HepG2 (cell line): Measurements from ENCODE around the gene SIMC1. TPM values are rescaled to one million over a fixed set of nuclear protein-coding genes. Genes with fewer than 3 reads are reported as not detected.

Experiments
- ARID5B ChIP-seq: IDR thresholded peaks from 2 replicates; pipeline ENCODE4 v1.4.0; 2020; ENCODE audit warnings: mild to moderate bottlenecking, missing genetic modification reagents
- CREBL2 ChIP-seq: sonication (generic); formaldehyde crosslinking; IDR thresholded peaks from 2 replicates; pipeline ENCODE4 v1.8.1; 2023; ENCODE audit warnings: missing genetic modification reagents, mild to moderate bottlenecking, borderline replicate concordance
- GZF1 ChIP-seq: sonication (generic); formaldehyde crosslinking; IDR thresholded peaks from 2 replicates; pipeline ENCODE4 v1.5.1; 2020; ENCODE audit warnings: mild to moderate bottlenecking, missing genetic modification reagents
- HOMEZ ChIP-seq: IDR thresholded peaks from 2 replicates; pipeline ENCODE4 v1.6.1; 2016; ENCODE audit warnings: low read depth
- KDM5A ChIP-seq: fragments of 200-600 bp; sonication (generic); IDR thresholded peaks from 2 replicates; pipeline ENCODE4 v1.7.0; 2018; ENCODE audit warnings: antibody characterized with exemption, mild to moderate bottlenecking, low read length, borderline replicate concordance
- KLF12 ChIP-seq: sonication (generic); formaldehyde crosslinking; IDR thresholded peaks from 2 replicates; pipeline ENCODE4 v1.4.0; 2020; ENCODE audit warnings: missing genetic modification reagents, borderline replicate concordance
- MAFK ChIP-seq, 2 experiments: IDR thresholded peaks in 1 of 2; conservative IDR thresholded peaks in 1 of 2; 2 replicates each; pipeline ENCODE4 v1.6.1; 2011; ENCODE audit warnings: improper control_type of control experiment in 2 of 2, low read length in 2 of 2
- MATR3 ChIP-seq: sonication (generic); formaldehyde crosslinking; IDR thresholded peaks from 2 replicates; pipeline ENCODE4 v1.4.0; 2020; ENCODE audit warnings: missing genetic modification reagents
- MED13 ChIP-seq: sonication (generic); formaldehyde crosslinking; IDR thresholded peaks from 2 replicates; pipeline ENCODE4 v1.5.0; 2020; ENCODE audit warnings: missing genetic modification reagents
- THYN1 ChIP-seq: sonication (generic); formaldehyde crosslinking; IDR thresholded peaks from 2 replicates; pipeline ENCODE4 v1.8.1; 2023; ENCODE audit warnings: low read depth, mild to moderate bottlenecking, moderate library complexity, missing genetic modification reagents, borderline replicate concordance
- ZFX ChIP-seq: sonication (generic); formaldehyde crosslinking; IDR thresholded peaks from 2 replicates; pipeline ENCODE4 v1.4.0; 2020; ENCODE audit warnings: mild to moderate bottlenecking, low read depth, missing genetic modification reagents, moderate library complexity
- ZNF335 ChIP-seq: sonication (generic); formaldehyde crosslinking; IDR thresholded peaks from 2 replicates; pipeline ENCODE4 v1.4.0; 2020; ENCODE audit warnings: missing genetic modification reagents
- ZNF414 ChIP-seq: sonication (generic); formaldehyde crosslinking; IDR thresholded peaks from 2 replicates; pipeline ENCODE4 v1.5.0; 2020; ENCODE audit warnings: missing genetic modification reagents
- ZNF598 ChIP-seq: sonication (generic); formaldehyde crosslinking; IDR thresholded peaks from 2 replicates; pipeline ENCODE4 v1.5.1; 2020; ENCODE audit warnings: mild to moderate bottlenecking, missing genetic modification reagents, borderline replicate concordance
- polyA plus RNA-seq, 8 experiments: library from polyadenylated mRNA; depleted of rRNA in 3 of 8; stranded (reverse) in 7 of 8; unstranded in 1 of 8; fragments of >200 nt; fragmentation: Illumina TruSeq in 4 of 8; extraction: Trizol in 4 of 8; gene quantifications; 2 replicates each; pipeline versions ENCODE4 v1.2.1 to v1.2.3, GENCODE V29; 2011 to 2016; ENCODE audit warnings: low read depth in 4 of 8, missing spikeins in 1 of 8, mixed read lengths in 1 of 8; ENCODE audit not compliant: insufficient read depth in 1 of 8
- total RNA-seq, 5 experiments: library from RNA; depleted of rRNA; stranded (reverse); fragments of >200 nt; fragmentation: Illumina TruSeq; extraction: Trizol; gene quantifications; 2 replicates each; pipeline ENCODE4 v1.2.3, GENCODE V29; 2016; ENCODE audit warnings: low read depth in 1 of 5
- TF ChIP-seq, protein P1 (sequence below): sonication (generic); formaldehyde crosslinking; IDR thresholded peaks from 2 replicates; pipeline ENCODE4 v1.5.0; 2020; ENCODE audit warnings: mild to moderate bottlenecking, missing genetic modification reagents, borderline replicate concordance

SIMC1 gene
- total and polyA plus RNA-seq, 2 of the 13 experiments (the other 11 are each of a cell fraction or from before 2014, with no cell fraction given): 5.4 to 6.8 TPM

GRCh38 chr5:176388444-176389134 is 150.4 kb downstream of the SIMC1 start, which contains the start of the genes HIGD2A and NOP16 (continued):
- TF ChIP-seq, protein P1, sequence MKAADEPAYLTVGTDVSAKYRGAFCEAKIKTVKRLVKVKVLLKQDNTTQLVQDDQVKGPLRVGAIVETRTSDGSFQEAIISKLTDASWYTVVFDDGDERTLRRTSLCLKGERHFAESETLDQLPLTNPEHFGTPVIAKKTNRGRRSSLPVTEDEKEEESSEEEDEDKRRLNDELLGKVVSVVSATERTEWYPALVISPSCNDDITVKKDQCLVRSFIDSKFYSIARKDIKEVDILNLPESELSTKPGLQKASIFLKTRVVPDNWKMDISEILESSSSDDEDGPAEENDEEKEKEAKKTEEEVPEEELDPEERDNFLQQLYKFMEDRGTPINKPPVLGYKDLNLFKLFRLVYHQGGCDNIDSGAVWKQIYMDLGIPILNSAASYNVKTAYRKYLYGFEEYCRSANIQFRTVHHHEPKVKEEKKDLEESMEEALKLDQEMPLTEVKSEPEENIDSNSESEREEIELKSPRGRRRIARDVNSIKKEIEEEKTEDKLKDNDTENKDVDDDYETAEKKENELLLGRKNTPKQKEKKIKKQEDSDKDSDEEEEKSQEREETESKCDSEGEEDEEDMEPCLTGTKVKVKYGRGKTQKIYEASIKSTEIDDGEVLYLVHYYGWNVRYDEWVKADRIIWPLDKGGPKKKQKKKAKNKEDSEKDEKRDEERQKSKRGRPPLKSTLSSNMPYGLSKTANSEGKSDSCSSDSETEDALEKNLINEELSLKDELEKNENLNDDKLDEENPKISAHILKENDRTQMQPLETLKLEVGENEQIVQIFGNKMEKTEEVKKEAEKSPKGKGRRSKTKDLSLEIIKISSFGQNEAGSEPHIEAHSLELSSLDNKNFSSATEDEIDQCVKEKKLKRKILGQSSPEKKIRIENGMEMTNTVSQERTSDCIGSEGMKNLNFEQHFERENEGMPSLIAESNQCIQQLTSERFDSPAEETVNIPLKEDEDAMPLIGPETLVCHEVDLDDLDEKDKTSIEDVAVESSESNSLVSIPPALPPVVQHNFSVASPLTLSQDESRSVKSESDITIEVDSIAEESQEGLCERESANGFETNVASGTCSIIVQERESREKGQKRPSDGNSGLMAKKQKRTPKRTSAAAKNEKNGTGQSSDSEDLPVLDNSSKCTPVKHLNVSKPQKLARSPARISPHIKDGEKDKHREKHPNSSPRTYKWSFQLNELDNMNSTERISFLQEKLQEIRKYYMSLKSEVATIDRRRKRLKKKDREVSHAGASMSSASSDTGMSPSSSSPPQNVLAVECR (CRISPR knock-in tag): peak; percentile 94
- TF ChIP-seq ZFX (peak; percentile 85), THYN1 (CRISPR knock-in tag) (0 out of 2 replicates have a peak, but pooled peaks have one; percentile 49), KLF12 (CRISPR knock-in tag) (no peak), HOMEZ (CRISPR knock-in tag) (no peak), GZF1 (no peak), ZNF414 (CRISPR knock-in tag) (peak; percentile 58; the same call in 1 of the 2 replicates), MATR3 (no peak), MAFK (conservative IDR thresholded peaks at IDR 0.05 in 1 of 2, IDR thresholded peaks at IDR 0.05 in 1 of 2; ENCODE audit: low read length in 2 of 2) (no peak), MED13 (CRISPR knock-in tag) (no peak), CREBL2 (CRISPR knock-in tag) (no peak), ZNF335 (CRISPR knock-in tag) (peak; percentile 65; the same call in 1 of the 2 replicates), ARID5B (CRISPR knock-in tag) (peak; percentile 5; the same call in 1 of the 2 replicates), ZNF598 (peak; percentile 59; the same call in 1 of the 2 replicates), KDM5A (peak; percentile 99)
